Calu3 (cell line): ENCODE data around the gene FUT4. TPM values are rescaled to one million over a fixed set of nuclear protein-coding genes. Genes with fewer than 3 reads are reported as not detected.
A peak's percentile ranks its signal among the peaks of the same experiment; 100 is the strongest.

Experiments
- BruUV-seq: library from RNA; stranded (reverse); fragments of 400-500 nt; replicated peaks from 2 replicates; lab custom pipeline; 2021; lab: Mats Ljungman, UMichigan
- CTCF ChIA-PET: fragments of 300-600 bp; sonication (Branson Sonifier 250); formaldehyde crosslinking; loops from one replicate; lab custom pipeline; 2022; ENCODE audit warnings: antibody characterized with exemption; lab: Charles Lee
- DNase-seq: peaks from one replicate; pipeline ENCODE4 v3.0.0; 2022
- H3K27ac Mint-ChIP-seq: one replicate; pipeline ENCODE4 v1.8.0; 2022; ENCODE audit warnings: mixed read lengths; ENCODE audit not compliant: unreplicated experiment
- H3K27me3 Mint-ChIP-seq: one replicate; pipeline ENCODE4 v1.8.0; 2022; ENCODE audit warnings: mixed read lengths; ENCODE audit not compliant: unreplicated experiment
- H3K36me3 Mint-ChIP-seq: one replicate; pipeline ENCODE4 v1.8.0; 2022; ENCODE audit warnings: mild to moderate bottlenecking, moderate library complexity, mixed read lengths; ENCODE audit not compliant: insufficient read depth, unreplicated experiment
- H3K4me1 Mint-ChIP-seq: one replicate; pipeline ENCODE4 v1.8.0; 2022; ENCODE audit warnings: mild to moderate bottlenecking, low read depth, mixed read lengths; ENCODE audit not compliant: unreplicated experiment
- H3K4me3 Mint-ChIP-seq: one replicate; pipeline ENCODE4 v1.8.0; 2022; ENCODE audit warnings: mild to moderate bottlenecking, low read depth, moderate library complexity, mixed read lengths; ENCODE audit not compliant: unreplicated experiment
- H3K9me3 Mint-ChIP-seq: one replicate; pipeline ENCODE4 v1.8.0; 2022; ENCODE audit warnings: low read depth, mixed read lengths; ENCODE audit not compliant: unreplicated experiment
- intact Hi-C: fragments of 100-400 bp; cut with micrococcal nuclease; formaldehyde crosslinking; loops from one replicate; pipeline ENCODE4 v1.10.0; 2022; ENCODE audit not compliant: unreplicated experiment
- total RNA-seq: library from RNA; stranded (reverse); gene quantifications from 2 replicates; pipeline ENCODE4 v1.2.3, GENCODE V29; 2022
- TF ChIP-seq, protein P1 (sequence below): fragments of 200-600 bp; IDR thresholded peaks from one replicate; pipeline ENCODE4 v1.8.0; 2022; ENCODE audit warnings: antibody characterized with exemption; ENCODE audit not compliant: unreplicated experiment

The FUT4 gene
- total RNA-seq, 1 experiment from 2014 or later, result 28.6 TPM

DNA sequence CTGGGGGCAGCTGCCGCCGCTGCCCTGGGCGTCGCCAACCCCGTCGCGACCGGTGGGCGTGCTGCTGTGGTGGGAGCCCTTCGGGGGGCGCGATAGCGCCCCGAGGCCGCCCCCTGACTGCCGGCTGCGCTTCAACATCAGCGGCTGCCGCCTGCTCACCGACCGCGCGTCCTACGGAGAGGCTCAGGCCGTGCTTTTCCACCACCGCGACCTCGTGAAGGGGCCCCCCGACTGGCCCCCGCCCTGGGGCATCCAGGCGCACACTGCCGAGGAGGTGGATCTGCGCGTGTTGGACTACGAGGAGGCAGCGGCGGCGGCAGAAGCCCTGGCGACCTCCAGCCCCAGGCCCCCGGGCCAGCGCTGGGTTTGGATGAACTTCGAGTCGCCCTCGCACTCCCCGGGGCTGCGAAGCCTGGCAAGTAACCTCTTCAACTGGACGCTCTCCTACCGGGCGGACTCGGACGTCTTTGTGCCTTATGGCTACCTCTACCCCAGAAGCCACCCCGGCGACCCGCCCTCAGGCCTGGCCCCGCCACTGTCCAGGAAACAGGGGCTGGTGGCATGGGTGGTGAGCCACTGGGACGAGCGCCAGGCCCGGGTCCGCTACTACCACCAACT is 1.0 kb downstream of the FUT4 start:
- Mint-ChIP-seq H3K36me3 (peaks cover 81% of the 10 kb centered on the region), H3K27ac (peak overlapping the region; percentile 81), H3K4me1 (peaks cover 27% of the 10 kb centered on the region), H3K9me3 (no peaks in the 10 kb centered on the region), H3K4me3 (peak overlapping the region; percentile 82), H3K27me3 (no peaks in the 10 kb centered on the region)
- CTCF ChIA-PET, result interaction anchor here (1.0 kb wide), 1 partner anchor 23 kb away, joined by 3 read pairs; no protein-coding TSS in a partner anchor
- no TSS peak for BruUV-seq
- intact Hi-C loops, result loop anchor here (5.0 kb wide), 1 partner anchor 43 kb away; no protein-coding TSS in a partner anchor
- DNase-seq, result no peak
- TF ChIP-seq, protein P1, sequence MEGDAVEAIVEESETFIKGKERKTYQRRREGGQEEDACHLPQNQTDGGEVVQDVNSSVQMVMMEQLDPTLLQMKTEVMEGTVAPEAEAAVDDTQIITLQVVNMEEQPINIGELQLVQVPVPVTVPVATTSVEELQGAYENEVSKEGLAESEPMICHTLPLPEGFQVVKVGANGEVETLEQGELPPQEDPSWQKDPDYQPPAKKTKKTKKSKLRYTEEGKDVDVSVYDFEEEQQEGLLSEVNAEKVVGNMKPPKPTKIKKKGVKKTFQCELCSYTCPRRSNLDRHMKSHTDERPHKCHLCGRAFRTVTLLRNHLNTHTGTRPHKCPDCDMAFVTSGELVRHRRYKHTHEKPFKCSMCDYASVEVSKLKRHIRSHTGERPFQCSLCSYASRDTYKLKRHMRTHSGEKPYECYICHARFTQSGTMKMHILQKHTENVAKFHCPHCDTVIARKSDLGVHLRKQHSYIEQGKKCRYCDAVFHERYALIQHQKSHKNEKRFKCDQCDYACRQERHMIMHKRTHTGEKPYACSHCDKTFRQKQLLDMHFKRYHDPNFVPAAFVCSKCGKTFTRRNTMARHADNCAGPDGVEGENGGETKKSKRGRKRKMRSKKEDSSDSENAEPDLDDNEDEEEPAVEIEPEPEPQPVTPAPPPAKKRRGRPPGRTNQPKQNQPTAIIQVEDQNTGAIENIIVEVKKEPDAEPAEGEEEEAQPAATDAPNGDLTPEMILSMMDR, result no peak

DNA sequence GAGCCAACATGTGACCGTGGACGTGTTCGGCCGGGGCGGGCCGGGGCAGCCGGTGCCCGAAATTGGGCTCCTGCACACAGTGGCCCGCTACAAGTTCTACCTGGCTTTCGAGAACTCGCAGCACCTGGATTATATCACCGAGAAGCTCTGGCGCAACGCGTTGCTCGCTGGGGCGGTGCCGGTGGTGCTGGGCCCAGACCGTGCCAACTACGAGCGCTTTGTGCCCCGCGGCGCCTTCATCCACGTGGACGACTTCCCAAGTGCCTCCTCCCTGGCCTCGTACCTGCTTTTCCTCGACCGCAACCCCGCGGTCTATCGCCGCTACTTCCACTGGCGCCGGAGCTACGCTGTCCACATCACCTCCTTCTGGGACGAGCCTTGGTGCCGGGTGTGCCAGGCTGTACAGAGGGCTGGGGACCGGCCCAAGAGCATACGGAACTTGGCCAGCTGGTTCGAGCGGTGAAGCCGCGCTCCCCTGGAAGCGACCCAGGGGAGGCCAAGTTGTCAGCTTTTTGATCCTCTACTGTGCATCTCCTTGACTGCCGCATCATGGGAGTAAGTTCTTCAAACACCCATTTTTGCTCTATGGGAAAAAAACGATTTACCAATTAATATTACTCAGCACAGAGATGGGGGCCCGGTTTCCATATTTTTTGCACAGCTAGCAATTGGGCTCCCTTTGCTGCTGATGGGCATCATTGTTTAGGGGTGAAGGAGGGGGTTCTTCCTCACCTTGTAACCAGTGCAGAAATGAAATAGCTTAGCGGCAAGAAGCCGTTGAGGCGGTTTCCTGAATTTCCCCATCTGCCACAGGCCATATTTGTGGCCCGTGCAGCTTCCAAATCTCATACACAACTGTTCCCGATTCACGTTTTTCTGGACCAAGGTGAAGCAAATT is 1.8 kb downstream of the FUT4 start:
- Mint-ChIP-seq H3K27ac (peak overlapping the region; percentile 81), H3K9me3 (no peaks in the 10 kb centered on the region), H3K36me3 (peaks cover 88% of the 10 kb centered on the region), H3K27me3 (no peaks in the 10 kb centered on the region), H3K4me3 (peak overlapping the region; percentile 82), H3K4me1 (peaks cover 27% of the 10 kb centered on the region)
- intact Hi-C loops, result loop anchor here (5.0 kb wide), 1 partner anchor 42 kb away; no protein-coding TSS in a partner anchor
- CTCF ChIA-PET, result no interaction called here
- TF ChIP-seq, protein P1, result no peak
- DNase-seq, result no peak
- no TSS peak for BruUV-seq

DNA sequence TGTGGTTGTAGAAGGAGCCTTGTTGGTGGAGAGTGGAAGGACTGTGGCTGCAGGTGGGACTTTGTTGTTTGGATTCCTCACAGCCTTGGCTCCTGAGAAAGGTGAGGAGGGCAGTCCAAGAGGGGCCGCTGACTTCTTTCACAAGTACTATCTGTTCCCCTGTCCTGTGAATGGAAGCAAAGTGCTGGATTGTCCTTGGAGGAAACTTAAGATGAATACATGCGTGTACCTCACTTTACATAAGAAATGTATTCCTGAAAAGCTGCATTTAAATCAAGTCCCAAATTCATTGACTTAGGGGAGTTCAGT is 2.4 kb downstream of the FUT4 start:
- TSS peak; percentile 42 for BruUV-seq
- TF ChIP-seq, protein P1, result no peak
- CTCF ChIA-PET, result no interaction called here
- Mint-ChIP-seq H3K9me3 (no peaks in the 10 kb centered on the region), H3K4me1 (peaks cover 24% of the 10 kb centered on the region), H3K27me3 (no peaks in the 10 kb centered on the region), H3K27ac (peak overlapping the region; percentile 81), H3K4me3 (peak overlapping the region; percentile 82), H3K36me3 (peaks cover 88% of the 10 kb centered on the region)
- DNase-seq, result no peak
- intact Hi-C loops, result loop anchor here (5.0 kb wide), 1 partner anchor 41 kb away; no protein-coding TSS in a partner anchor

DNA sequence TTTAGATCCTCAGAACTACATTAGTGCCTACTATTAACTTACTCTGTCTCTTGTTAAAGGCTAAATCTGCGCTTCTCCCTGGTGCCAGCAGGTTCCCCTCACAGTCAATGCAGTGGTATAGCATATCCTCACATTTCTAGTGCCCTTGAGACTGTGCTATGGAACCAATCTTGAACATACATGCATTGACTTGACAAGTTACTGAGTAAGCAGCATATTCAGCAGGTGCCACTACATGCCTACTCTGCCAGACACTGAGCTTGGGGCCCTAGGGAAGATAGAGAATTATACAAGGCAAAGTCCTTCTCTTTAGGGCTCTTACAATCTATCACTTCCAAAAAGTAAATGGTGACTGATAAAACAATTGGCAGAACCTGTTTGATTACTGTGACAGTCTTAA is 3.2 kb downstream of the FUT4 start:
- intact Hi-C loops, result loop anchor here (5.0 kb wide), 1 partner anchor 40 kb away; no protein-coding TSS in a partner anchor
- BruUV-seq, result no TSS peak
- no peaks in the 10 kb centered on the region for H3K27me3 Mint-ChIP-seq
- DNase-seq, result no peak
- H3K4me1 Mint-ChIP-seq, result peaks cover 16% of the 10 kb centered on the region
- H3K27ac Mint-ChIP-seq, result peak overlapping the region; percentile 77
- H3K36me3 Mint-ChIP-seq, result peaks cover 83% of the 10 kb centered on the region
- no peaks in the 10 kb centered on the region for H3K9me3 Mint-ChIP-seq
- TF ChIP-seq, protein P1, result no peak
- CTCF ChIA-PET, result interaction anchor here (1.0 kb wide), 1 partner anchor 35 kb away, joined by 4 read pairs; the partner anchor contains the start of gene C11orf97
- peak overlapping the region; percentile 82 for H3K4me3 Mint-ChIP-seq
